COLO668 (cell line): ENCODE results near the gene PRDM7.
"Not testable (repeated sequence)": the region's sequence is repeated elsewhere in the genome, so short reads cannot be mapped to it uniquely, and the experiment has no call there.

Experiments
- DNase-seq: peaks from one replicate; lab custom pipeline; 2025; ENCODE audit not compliant: unreplicated experiment; lab: John Stamatoyannopoulos, UW

Gene PRDM7

DNA sequence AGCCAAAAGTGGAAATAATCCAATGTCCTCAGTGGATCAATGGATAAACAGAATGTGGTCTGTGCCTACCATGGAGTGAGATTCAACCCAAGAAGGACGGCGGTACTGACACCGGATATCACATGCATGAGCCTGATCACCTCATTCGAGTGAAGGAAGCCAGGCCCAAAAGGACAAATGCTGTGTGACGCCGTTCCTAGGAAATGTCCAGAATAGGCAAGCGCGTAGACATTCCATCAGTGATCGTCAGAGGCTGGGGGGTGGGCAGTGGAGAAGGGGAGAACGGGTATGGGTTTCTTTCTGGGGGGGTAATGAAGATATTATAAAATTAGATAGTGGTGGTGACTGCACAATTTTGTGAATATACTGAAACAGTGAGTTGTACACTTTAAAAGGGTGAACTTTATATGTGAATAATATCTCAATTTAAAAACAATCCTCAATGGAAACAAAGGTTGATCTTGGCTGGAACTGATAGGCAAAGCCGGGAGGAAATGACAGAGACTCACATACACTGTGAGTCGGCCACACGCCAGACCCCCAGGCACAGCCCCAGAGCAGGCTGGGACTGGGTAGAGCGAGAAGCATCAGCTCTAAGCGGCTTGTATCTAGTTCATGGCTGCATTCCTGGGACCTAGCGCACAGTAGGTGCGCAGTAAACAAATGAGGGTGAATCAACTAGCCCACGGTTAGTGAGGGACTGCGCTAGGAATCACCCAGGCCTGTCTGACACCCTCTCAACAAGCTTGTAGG, 61.4 kb downstream of the PRDM7 start:
- no peak for DNase-seq

- DNase-seq: no peak
These were observed 64.0 kb downstream of the PRDM7 start for GRCh38 chr16:90012991-90013745.

DNA sequence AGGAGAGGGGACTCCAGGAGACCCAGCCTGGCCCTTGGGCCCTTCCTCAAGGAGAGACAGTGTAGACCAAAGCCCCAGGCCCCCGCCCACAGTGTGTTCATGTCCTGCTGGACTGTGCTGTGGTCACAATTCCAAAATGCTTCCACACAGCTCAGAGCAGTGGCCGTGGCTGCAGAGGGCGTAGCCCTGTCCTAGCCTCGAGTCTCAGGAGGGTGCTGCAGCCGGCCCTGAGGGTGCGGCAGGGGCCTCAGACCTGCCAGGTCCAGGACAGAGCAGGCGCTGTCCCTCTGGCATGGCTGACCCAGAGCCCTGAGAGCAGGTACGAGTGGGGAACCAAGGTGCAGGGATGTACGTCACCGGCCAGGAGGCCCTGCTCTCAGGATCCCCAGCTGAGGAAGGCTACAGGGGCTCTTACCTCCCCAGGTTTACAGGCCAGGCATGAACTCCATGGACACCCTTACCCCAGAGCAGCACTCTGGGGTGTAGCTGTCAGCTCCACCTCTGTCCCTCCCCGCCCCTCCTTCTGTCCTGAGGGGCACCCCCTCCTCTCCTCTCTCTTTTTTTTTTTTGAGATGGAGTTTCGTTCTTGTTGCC, 65.1 kb downstream of the PRDM7 start:
- no peak for DNase-seq

DNA sequence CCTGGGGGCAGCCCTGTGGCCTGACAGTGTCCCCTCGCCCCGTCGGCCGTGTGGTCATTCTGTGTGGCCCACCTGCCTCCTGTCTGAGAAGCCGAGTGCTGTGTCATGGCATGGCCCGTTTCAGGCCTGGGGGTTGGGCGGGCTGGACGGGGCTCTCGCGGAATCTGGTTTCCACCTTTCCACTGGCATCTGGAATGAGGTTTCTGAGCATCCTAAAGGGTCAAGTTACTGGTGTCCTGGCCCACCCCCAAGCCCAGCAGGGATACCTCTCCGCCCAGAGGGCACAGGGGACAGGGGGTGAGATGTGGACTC, 65.7 kb downstream of the PRDM7 start:
- DNase-seq: no peak

- DNase-seq: no peak
These were observed 66.2 kb downstream of the PRDM7 start for GRCh38 chr16:90010676-90011507.

DNA sequence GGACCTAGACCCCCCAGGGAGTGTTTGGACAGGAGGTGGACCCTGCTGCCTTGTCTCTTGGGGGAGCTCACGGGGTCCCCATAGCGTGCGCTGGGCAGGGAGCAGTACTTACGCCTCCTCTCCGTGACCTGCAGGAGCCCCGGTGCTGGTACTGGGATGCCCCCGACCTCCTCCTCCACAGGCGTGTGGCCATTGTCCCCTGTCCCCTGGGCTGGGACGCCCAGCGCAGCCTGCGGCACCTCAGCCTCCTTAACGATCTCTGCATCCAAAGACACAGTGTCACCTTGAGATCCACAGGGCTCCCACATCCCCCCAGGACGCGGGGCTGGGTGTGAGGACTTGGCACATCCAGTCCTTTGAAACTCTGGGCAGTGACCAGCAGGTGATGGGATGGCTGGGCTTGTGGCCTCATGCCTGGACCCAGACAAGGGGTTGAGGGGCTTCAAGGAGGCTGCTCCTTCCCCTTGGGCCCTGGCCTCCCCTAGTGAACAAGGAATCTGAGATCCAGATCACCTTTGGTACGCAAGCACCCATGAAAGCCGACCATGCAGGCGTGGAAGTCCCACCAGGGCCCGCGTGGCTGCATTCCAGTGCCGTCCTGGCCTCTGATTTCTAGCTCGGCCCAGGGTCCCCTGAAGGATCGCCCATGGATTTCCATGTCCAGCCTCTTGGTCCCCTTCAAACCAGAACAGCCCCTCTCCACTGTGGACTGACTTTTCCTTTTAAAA, 67.8 kb downstream of the PRDM7 start:
- DNase-seq: no peak

DNA sequence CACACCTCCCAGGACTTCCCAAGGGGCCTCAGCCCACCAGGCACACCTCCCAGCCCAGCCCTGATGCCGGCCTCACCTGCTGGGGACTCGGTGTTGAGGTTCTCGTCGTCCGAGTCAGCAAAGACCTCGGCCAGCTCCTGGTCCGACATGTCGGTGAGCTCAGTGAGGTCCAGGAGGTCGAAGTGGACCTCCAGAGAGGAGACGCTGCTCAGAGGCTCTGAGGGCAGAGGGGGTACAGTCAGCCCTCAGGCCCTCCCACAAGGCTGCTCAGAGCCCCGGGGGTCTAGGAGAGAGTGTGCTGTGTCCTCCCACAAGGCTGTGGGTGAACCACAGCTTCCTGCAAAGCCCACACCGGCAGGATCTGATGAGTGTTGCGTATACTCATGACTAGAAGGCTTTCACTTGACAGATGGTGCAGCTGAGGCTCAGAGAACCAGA, 68.4 kb downstream of the PRDM7 start:
- DNase-seq: no peak

DNA sequence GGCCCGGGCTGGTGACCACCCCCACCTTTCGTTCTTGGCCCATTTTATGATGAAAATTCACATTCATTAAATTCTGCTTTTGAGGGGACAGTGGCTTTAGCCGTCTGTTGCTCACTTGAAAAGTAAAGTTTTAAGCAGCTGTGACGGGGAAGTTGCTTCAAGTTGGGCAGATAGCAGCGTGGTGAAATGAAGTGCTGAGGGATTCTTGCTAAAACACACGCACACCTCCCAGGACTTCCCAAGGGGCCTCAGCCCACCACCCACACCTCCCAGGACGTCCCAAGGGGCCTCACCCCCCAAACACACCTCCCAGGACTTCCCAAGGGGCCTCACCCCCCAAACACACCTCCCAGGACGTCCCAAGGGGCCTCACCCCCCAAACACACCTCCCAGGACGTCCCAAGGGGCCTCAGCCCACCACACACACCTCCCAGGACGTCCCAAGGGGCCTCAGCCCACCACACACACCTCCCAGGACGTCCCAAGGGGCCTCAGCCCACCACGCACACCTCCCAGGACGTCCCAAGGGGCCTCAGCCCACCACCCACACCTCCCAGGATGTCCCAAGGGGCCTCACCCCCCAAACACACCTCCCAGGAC, 69.4 kb downstream of the PRDM7 start:
- not testable (repeated sequence) for DNase-seq

DNA sequence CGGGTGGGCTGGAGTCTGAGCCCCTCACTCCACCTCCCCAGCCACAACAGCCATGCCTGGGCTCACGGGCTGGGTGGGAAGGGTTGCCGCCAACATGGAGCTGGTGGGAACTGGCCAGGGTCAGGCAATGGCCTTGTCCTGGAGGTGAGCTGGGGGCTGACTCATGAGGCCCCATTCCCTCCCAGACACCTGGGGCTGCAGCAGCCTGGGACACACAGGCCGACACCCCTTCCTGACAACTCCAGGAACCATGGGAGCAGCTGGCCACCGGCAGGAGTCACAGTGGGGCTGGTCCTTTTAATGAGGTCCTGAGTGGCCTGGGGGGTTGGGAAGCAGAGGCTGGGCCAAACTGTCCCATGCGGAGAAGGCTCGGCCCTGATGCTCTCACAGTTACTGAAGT, 70.1 kb downstream of the PRDM7 start:
- DNase-seq: no peak
